Heart right ventricle (tissue), 16 donors: ENCODE measurements around the gene OGFOD3. TPM values are rescaled to one million over a fixed set of nuclear protein-coding genes. Genes with fewer than 3 reads are reported as not detected.
"Not testable (repeated sequence)": the region's sequence is repeated elsewhere in the genome, so short reads cannot be mapped to it uniquely, and the experiment has no call there.

ENCODE experiments used
- ATAC-seq, 8 donors: fragments of 200-7000 bp; cut with Tn5 transposase; one replicate each; pipeline ENCODE4 v1.9.1; 2020; ENCODE audit warnings: mild to moderate bottlenecking in 8 of 8, moderate library complexity in 8 of 8, moderate number of reproducible peaks in 1 of 8
- DNase-seq, 2 donors: peaks; one replicate each; pipeline ENCODE4 v3.0.0-alpha.2; 2020
- H3K27ac ChIP-seq, 10 donors: fragments of 200-600 bp; sonication (generic) in 2 of 10; one replicate each; pipeline versions ENCODE4 v1.5.0 to v1.8.0; 2020 to 2022; ENCODE audit warnings: mild to moderate bottlenecking in 3 of 10
- H3K27me3 ChIP-seq, 7 donors: fragments of 200-600 bp; one replicate each; pipeline ENCODE4 v1.8.0; 2021 to 2022; ENCODE audit warnings: mild to moderate bottlenecking in 2 of 7
- H3K36me3 ChIP-seq, 9 donors: fragments of 200-600 bp; sonication (generic) in 1 of 9; one replicate each; pipeline versions ENCODE4 v1.5.0 to v1.8.0; 2020 to 2022; ENCODE audit warnings: mild to moderate bottlenecking in 2 of 9
- H3K4me1 ChIP-seq, 9 donors: fragments of 200-600 bp; sonication (generic) in 1 of 9; one replicate each; pipeline versions ENCODE4 v1.5.0 to v1.8.0; 2020 to 2022; ENCODE audit warnings: mild to moderate bottlenecking in 4 of 9
- H3K4me3 ChIP-seq, 10 donors: fragments of 200-600 bp; sonication (generic) in 2 of 10; one replicate each; pipeline versions ENCODE4 v1.5.0 to v1.8.0; 2020 to 2022; ENCODE audit warnings: mild to moderate bottlenecking in 7 of 10, moderate library complexity in 2 of 10
- H3K9me3 ChIP-seq, 11 donors: fragments of 200-600 bp in 10 of 11; sonication (generic) in 2 of 11; one replicate each; pipeline versions ENCODE4 v1.5.0 to v1.8.0; 2013 to 2022; ENCODE audit warnings: mild to moderate bottlenecking in 2 of 11, control low read depth in 1 of 11, moderate library complexity in 1 of 11
- WGBS, 2 donors: extraction: QIAGEN DNeasy Blood & Tissue Kit; methylation state at CpG; one replicate each; pipeline ENCODE4 v1.1.7; 2013; ENCODE audit warnings: inconsistent platforms in 1 of 2; 5-methylcytosine and 5-hydroxymethylcytosine counted together
- intact Hi-C, 10 donors: fragments of 100-400 bp; cut with DNase I; formaldehyde crosslinking; loops; one replicate each; pipeline versions ENCODE4 v1.11.1 to v1.14.2; 2022
- polyA plus RNA-seq, 2 donors: library from polyadenylated mRNA; stranded (reverse); fragments of 200-250 nt; gene quantifications; one replicate each; pipeline ENCODE4 v1.2.3, GENCODE V29; 2013
- total RNA-seq, 10 donors: library from RNA; stranded (reverse); fragmentation: NEBNext Ultra II Directional in 3 of 10; extraction: Animal tissue kit (Norgen Biotek cat#: 25700) in 3 of 10; gene quantifications; one replicate each; pipeline versions ENCODE4 v1.2.1 to v1.2.4, GENCODE V29; 2021 to 2023
- TF ChIP-seq, protein P1 (sequence below), 9 donors: fragments of 200-600 bp; sonication (generic) in 2 of 9; IDR thresholded peaks; one replicate each; pipeline versions ENCODE4 v1.5.0 to v1.8.0; 2021 to 2022; ENCODE audit warnings: antibody characterized with exemption in 9 of 9, mild to moderate bottlenecking in 5 of 9, moderate library complexity in 1 of 9
- donor health status: Arrhythmogenic right ventricular cardiomyopathy.
- donor health status: ischemic (EF 13 %, LVEDD 7.1; RV severe dilation, severe dysfunction).
- donor health status: healthy with polysubstance abuse.
- donor health status: DM: no; HTN: yes; CAD: no.
- donor health status: DM: no; HTN: no; CAD: no.
- donor health status: ischemic (EF 25% LVEDD 6.9; RV normal size, moderate dysfunction).
- donor health status: ischemic (EF 25% LVEDD 5.7; RV mildly dilated, moderate dysfunction).
- donor health status: healthy.
- donor health status: DM: yes; HTN: yes; CAD: no.
- donor health status: Ischemic cardiomyopathy.
- donor health status: ischemic (EF 35%, LVEDD 5.7; RV mildly dilated, moderate dysfunction).
- donor health status: nonischemic (EF 11% LVEDD 7.7; RV severe dilation, severe dysfunction).
- donor health status: DM: yes; HTN: yes; CAD: no.
- donor health status: PGD.
- donor health status: ischemic (EF 29% LVEDD 5.4; RV normal size, mild dysfunction).
- donor health status: nonischemic (EF 23%, LVEDD 6.1; RV moderate dilation, normal function).

OGFOD3 gene
- total and polyA plus RNA-seq, 12 donors = 23.3 to 39.4 (median 30.8) TPM

DNA sequence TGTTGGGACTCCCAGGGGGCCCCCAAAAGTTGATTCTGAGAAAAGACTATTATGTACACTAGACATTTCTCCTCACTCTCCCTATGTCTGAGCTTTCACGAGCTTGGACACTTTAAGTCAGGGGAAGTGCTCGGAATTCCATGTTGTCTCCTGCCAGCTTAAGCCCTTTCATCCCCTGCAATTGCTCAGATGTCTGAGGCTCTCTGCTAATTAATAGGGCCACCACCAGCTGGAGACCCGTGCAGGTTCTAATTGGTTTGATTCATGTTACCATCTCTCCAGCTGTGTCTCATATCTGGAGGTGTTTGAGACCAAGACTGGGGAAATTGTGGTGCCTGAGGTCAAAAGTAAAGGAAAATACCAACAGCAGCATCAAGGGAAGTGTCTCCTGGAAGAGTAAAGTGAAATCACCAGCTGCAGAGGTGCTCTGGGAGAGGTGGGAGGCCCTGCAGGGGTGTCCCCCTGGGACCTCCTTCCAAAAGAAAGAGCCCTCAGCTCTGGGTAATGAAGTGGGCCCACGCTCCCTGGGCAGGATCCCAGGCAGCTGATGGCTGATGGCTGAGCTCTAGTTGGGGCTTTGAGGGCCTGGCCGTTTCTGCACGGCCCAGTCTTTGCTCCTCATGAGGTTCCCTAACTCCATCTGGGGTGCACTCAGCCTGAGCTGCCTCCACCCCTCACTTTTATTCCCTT, 52.6 kb downstream of the OGFOD3 start:
- no peak for ATAC-seq
- 69 to 73% methylated on average over 6 of the region's 6 CpGs for WGBS, 2 donors

DNA sequence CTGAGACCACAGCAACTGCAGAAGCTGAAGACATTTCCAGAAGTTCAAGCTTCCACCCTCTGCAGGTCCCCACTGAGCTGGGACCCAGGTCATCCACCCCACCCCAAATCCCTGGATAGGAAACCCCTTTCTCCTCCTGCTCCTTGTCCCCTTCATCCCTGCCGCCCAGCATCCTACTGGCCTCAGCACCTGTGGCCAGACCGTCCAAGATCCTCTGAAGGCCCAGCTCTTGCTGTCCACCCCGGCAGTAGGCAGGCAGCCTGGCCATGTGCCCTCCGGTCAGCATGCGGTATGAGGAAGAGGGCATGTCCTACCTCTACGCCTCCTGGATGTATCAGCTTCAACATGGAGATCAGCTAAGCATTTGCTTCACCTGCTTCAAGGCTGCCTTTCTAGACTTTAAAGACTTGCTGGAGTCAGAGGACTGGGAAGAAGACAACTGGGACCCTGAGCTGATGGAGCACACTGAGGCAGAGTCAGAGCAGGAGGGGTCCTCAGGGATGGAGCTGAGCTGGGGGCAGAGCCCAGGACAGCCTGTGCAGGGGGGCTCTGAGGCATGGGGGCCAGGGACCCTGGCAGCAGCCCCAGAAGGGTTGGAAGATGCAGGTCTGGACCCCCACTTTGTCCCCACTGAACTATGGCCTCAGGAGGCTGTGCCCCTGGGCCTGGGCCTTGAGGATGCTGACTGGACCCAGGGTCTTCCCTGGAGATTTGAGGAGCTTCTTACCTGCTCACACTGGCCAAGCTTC, 56.3 kb downstream of the OGFOD3 start:
- DNase-seq = no peak
- TF ChIP-seq, protein P1, sequence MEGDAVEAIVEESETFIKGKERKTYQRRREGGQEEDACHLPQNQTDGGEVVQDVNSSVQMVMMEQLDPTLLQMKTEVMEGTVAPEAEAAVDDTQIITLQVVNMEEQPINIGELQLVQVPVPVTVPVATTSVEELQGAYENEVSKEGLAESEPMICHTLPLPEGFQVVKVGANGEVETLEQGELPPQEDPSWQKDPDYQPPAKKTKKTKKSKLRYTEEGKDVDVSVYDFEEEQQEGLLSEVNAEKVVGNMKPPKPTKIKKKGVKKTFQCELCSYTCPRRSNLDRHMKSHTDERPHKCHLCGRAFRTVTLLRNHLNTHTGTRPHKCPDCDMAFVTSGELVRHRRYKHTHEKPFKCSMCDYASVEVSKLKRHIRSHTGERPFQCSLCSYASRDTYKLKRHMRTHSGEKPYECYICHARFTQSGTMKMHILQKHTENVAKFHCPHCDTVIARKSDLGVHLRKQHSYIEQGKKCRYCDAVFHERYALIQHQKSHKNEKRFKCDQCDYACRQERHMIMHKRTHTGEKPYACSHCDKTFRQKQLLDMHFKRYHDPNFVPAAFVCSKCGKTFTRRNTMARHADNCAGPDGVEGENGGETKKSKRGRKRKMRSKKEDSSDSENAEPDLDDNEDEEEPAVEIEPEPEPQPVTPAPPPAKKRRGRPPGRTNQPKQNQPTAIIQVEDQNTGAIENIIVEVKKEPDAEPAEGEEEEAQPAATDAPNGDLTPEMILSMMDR (IDR thresholded peaks at IDR 0.05) = no peak
- WGBS, 2 donors = 87 to 97% methylated on average over 6 of the region's 6 CpGs
- peak in 1 of 8 donors; percentile 55 for ATAC-seq
- Histone ChIP-seq H3K9me3 (no peaks in the 10 kb centered on the region), H3K27ac (no peak overlapping the region), H3K27me3 (peaks cover 2 to 26% (median 10%) of the 10 kb centered on the region in 7 donors), H3K36me3 (no peaks in the 10 kb centered on the region), H3K4me1 (no peaks in the 10 kb centered on the region), H3K4me3 (no peak overlapping the region)
- intact Hi-C loops = no loop called here

More for the DNA sequence above, 52.6 kb downstream of the OGFOD3 start:
- intact Hi-C loops = no loop called here
- H3K4me1 ChIP-seq = peaks cover 0 to 9% (median 3%) of the 10 kb centered on the region in 9 donors
- no peaks in the 10 kb centered on the region for H3K9me3 ChIP-seq
- H3K27me3 ChIP-seq = peaks cover 0 to 34% (median 26%) of the 10 kb centered on the region in 7 donors
- H3K36me3 ChIP-seq = no peaks in the 10 kb centered on the region
- TF ChIP-seq, protein P1 (IDR thresholded peaks at IDR 0.05) = no peak
- H3K4me3 ChIP-seq = no peak overlapping the region
- H3K27ac ChIP-seq = no peak overlapping the region
- DNase-seq = no peak

DNA sequence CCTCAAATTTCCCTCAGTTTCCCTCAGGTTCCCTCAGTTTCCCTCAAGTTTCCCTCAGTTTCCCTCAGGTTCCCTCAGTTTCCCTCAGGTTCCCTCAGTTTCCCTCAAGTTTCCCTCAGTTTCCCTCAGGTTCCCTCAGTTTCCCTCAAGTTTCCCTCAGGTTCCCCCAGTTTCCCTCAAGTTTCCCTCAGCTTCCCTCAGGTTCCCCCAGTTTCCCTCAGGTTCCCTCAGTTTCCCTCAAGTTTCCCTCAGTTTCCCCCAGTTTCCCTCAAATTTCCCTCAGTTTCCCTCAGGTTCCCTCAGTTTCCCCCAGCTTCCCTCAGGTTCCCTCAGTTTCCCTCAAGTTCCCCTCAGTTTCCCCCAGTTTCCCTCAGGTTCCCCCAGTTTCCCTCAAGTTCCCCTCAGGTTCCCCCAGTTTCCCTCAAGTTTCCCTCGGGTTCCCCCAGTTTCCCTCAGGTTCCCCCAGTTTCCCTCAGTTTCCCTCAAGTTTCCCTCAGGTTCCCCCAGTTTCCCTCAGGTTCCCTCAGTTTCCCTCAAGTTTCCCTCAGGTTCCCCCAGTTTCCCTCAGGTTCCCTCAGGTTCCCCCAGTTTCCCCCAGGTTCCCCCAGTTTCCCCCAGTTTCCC, 58.8 kb downstream of the OGFOD3 start:
- WGBS, 2 donors = 64 to 88% methylated on average over 1 of the region's 1 CpG
- intact Hi-C loops = loop anchor here in 5 of 10 donors (5.0 to 10.0 kb wide), 5 partner anchors 38 to 415 kb away; no protein-coding TSS in a partner anchor
- ATAC-seq, H3K4me3 ChIP-seq, H3K27ac ChIP-seq, H3K9me3 ChIP-seq, H3K4me1 ChIP-seq, H3K36me3 ChIP-seq, DNase-seq: not testable (repeated sequence)
- peaks cover 6 to 43% (median 26%) of the 10 kb centered on the region in 7 donors for H3K27me3 ChIP-seq

DNA sequence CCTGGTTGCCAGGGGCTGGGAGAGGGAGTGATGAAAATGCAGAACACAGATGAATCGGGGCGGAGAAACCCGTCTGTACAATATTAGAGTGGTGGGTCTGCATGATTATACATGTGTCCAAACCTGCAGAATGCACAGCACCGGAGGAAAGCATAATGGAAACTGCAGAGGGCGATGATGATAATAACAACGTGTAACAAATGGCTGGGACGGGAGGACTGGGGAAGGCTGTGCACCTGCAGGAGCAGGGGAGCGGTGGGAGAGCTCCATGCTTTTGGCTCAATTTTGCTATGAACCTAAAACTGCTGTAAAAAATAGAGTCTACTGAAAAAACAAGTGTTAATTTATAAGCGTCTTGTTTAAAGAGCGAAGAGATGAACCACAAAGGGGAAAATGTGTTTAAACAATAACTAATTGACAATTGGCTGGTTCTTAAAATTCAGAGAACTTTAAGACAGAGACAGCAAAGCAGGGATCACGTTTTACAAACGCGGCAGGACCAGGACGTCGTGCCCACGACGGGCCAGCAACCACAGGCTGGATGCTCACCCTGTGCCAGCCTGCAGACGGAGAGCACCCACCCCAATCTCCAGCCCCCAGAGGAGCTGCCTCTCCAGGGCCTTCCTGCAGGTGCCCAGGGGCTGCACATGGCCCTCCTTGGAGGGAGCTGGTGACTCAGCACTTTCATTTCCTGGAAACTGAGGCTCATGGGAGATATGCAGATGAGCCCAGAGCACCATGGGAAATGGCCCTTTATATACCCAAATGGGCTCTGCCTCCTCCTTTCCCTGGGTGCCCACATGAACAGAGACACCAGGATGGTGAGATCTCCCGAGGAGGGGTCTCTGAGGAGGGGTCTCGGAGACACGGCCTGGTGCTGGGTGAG, 59.7 kb downstream of the OGFOD3 start, which contains the start of gene TEX19:
Gene TEX19, plus strand, starts transcription at position 783 of the 886 bp plus-strand sequence. CDS start 2,904 bp downstream, outside the sequence.
- Histone ChIP-seq H3K27me3 (peaks cover 6 to 47% (median 28%) of the 10 kb centered on the region in 7 donors), H3K4me1 (no peaks in the 10 kb centered on the region), H3K4me3 (no peak within 1 kb of the TSS), H3K27ac (no peak within 1 kb of the TSS), H3K9me3 (no peaks in the 10 kb centered on the region), H3K36me3 (no peaks in the 10 kb centered on the region)
- DNase-seq (no peak), ATAC-seq (no peak)
- TF ChIP-seq, protein P1 (IDR thresholded peaks at IDR 0.05) = no peak
- intact Hi-C loops = loop anchor here in 5 of 10 donors (5.0 to 10.0 kb wide), 5 partner anchors 39 to 416 kb away; no protein-coding TSS in a partner anchor
- 66 to 72% methylated on average over 21 of the region's 21 CpGs for WGBS, 2 donors
